Cardiac fibroblast (primary cell): ENCODE measurements around the gene TMEM187.

ENCODE experiments used
- DNase-seq, 2 donors: peaks; one replicate each; pipeline versions ENCODE4 v3.0.0 to v3.0.0-alpha.2; 2010; ENCODE audit warnings: low read depth in 2 of 2
- H3K4me3 ChIP-seq, 2 donors: replicated peaks in 1 of 2; 1 replicate in 1 of 2; 2 replicates in 1 of 2; pipeline ENCODE4 v1.5.1; 2011; ENCODE audit warnings: low read depth in 2 of 2, low read length in 2 of 2, mild to moderate bottlenecking in 2 of 2, moderate library complexity in 1 of 2
- CTCF ChIP-seq: IDR thresholded peaks from one replicate; pipeline ENCODE4 v1.5.1; 2011; ENCODE audit warnings: low read depth, mild to moderate bottlenecking, low read length, inconsistent platforms

Gene TMEM187

GRCh38 chrX:153935326-153935851, 37.2 kb upstream of the TMEM187 start:
- no peak for DNase-seq
- peak overlapping the region; percentile 38 to 40 for H3K4me3 ChIP-seq
- no peak for TF ChIP-seq CTCF

GRCh38 chrX:153937056-153937455, 35.5 kb upstream of the TMEM187 start:
- no peak for TF ChIP-seq CTCF
- no peak for DNase-seq
- no peak overlapping the region for H3K4me3 ChIP-seq

- no peak overlapping the region for H3K4me3 ChIP-seq
- TF ChIP-seq CTCF: no peak
- no peak for DNase-seq
Observed at GRCh38 chrX:153938226-153938786, 34.2 kb upstream of the TMEM187 start.

- no peak overlapping the region for H3K4me3 ChIP-seq
- no peak for DNase-seq
- TF ChIP-seq CTCF: no peak
Observed at GRCh38 chrX:153939573-153939972, 33.0 kb upstream of the TMEM187 start.

GRCh38 chrX:153941336-153942252, 31.0 kb upstream of the TMEM187 start:
- TF ChIP-seq CTCF: no peak
- DNase-seq: no peak
- no peak overlapping the region for H3K4me3 ChIP-seq

- TF ChIP-seq CTCF: no peak
- H3K4me3 ChIP-seq: peak within 1 kb of the TSS in 1 of 2 donors; percentile 9
- DNase-seq: no peak
Observed at GRCh38 chrX:153944140-153944799, 28.3 kb upstream of the TMEM187 start, which contains the start of gene RENBP. Gene RENBP (minus strand): TSS chrX:153944643. CDS start chrX:153944610, 33 bp downstream.
